MM.1S (cell line): Measurements from ENCODE around the gene CCDC124.

Experiments used
- DNase-seq: peaks from one replicate; pipeline ENCODE4 v3.0.0-alpha.2; 2015
- H2AFZ ChIP-seq: fragments of 300-600 bp; sonication (generic); 2 replicates; pipeline ENCODE4 v1.6.0; 2016; ENCODE audit warnings: antibody characterized with exemption, low read length
- H3F3A ChIP-seq: fragments of 300-600 bp; sonication (generic); 2 replicates; pipeline ENCODE4 v1.6.1; 2016; ENCODE audit warnings: mild to moderate bottlenecking, antibody characterized with exemption, low read length, moderate library complexity, mixed read lengths; ENCODE audit not compliant: insufficient read depth
- H3K27ac ChIP-seq: fragments of 300-600 bp; sonication (generic); 2 replicates; pipeline ENCODE4 v1.5.1; 2016; ENCODE audit warnings: mild to moderate bottlenecking, low read length
- H3K27me3 ChIP-seq: fragments of 300-600 bp; sonication (generic); replicated peaks from 2 replicates; pipeline ENCODE4 v1.6.0; 2016; ENCODE audit warnings: low read length; ENCODE audit not compliant: insufficient read depth
- H3K36me3 ChIP-seq: fragments of 300-600 bp; sonication (generic); replicated peaks from 2 replicates; pipeline ENCODE4 v1.6.1; 2016; ENCODE audit warnings: mild to moderate bottlenecking, low read length, mixed read lengths; ENCODE audit not compliant: insufficient read depth
- H3K4me1 ChIP-seq: fragments of 300-600 bp; sonication (generic); 2 replicates; pipeline ENCODE4 v1.6.1; 2016; ENCODE audit warnings: low read length, mixed read lengths
- H3K4me2 ChIP-seq: fragments of 300-600 bp; sonication (generic); 2 replicates; pipeline ENCODE4 v1.6.0; 2016; ENCODE audit warnings: low read depth, low read length
- H3K4me3 ChIP-seq: fragments of 300-600 bp; sonication (generic); 2 replicates; pipeline ENCODE4 v1.5.1; 2016; ENCODE audit warnings: low read length, mixed read lengths
- H3K79me2 ChIP-seq: fragments of 300-600 bp; sonication (generic); 2 replicates; pipeline ENCODE4 v1.6.1; 2016; ENCODE audit warnings: mixed run types, low read length, mixed read lengths
- H3K9ac ChIP-seq: fragments of 300-600 bp; sonication (generic); 2 replicates; pipeline ENCODE4 v1.6.1; 2016; ENCODE audit warnings: low read length, mixed read lengths
- H3K9me2 ChIP-seq: fragments of 300-600 bp; sonication (generic); replicated peaks from 2 replicates; pipeline ENCODE4 v1.6.1; 2016; ENCODE audit warnings: mild to moderate bottlenecking, low read length, mixed read lengths; ENCODE audit not compliant: insufficient read depth
- H3K9me3 ChIP-seq: fragments of 300-600 bp; sonication (generic); replicated peaks from 2 replicates; pipeline ENCODE4 v1.6.1; 2016; ENCODE audit warnings: mild to moderate bottlenecking, low read length, mixed read lengths; ENCODE audit not compliant: insufficient read depth
- H4K20me1 ChIP-seq: fragments of 300-600 bp; sonication (generic); 2 replicates; pipeline ENCODE4 v1.6.1; 2016; ENCODE audit warnings: mild to moderate bottlenecking, low read length, moderate library complexity, mixed read lengths; ENCODE audit not compliant: insufficient read depth
- CTCF ChIP-seq: fragments of 300-600 bp; sonication (generic); IDR thresholded peaks from 2 replicates; pipeline ENCODE4 v1.5.1; 2016; ENCODE audit warnings: antibody characterized with exemption, low read length, mixed read lengths
- EZH2 ChIP-seq: fragments of 300-600 bp; sonication (generic); optimal IDR thresholded peaks from 2 replicates; pipeline ENCODE3; 2017; ENCODE audit warnings: low read depth, mild to moderate bottlenecking, antibody characterized with exemption, low read length, mixed read lengths
- EZH2phosphoT487 ChIP-seq: fragments of 300-600 bp; sonication (generic); IDR thresholded peaks from 2 replicates; pipeline ENCODE4 v1.6.1; 2018; ENCODE audit warnings: antibody characterized with exemption, low read length

Gene CCDC124

GRCh38 chr19:17993076-17993813 is 60.4 kb downstream of the CCDC124 start:
- H3K27me3 ChIP-seq, result peaks cover 90% of the 10 kb centered on the region
- no peaks in the 10 kb centered on the region for H3K79me2 ChIP-seq
- H3K27ac ChIP-seq, result no peak overlapping the region
- H3F3A ChIP-seq, result no peaks in the 10 kb centered on the region
- H3K9ac ChIP-seq, result no peak overlapping the region
- no peaks in the 10 kb centered on the region for H3K36me3 ChIP-seq
- H2AFZ ChIP-seq, result no peak overlapping the region
- no peaks in the 10 kb centered on the region for H3K4me1 ChIP-seq
- no peaks in the 10 kb centered on the region for H4K20me1 ChIP-seq
- DNase-seq, result no peak
- no peak overlapping the region for H3K4me3 ChIP-seq
- H3K9me3 ChIP-seq, result no peaks in the 10 kb centered on the region
- no peaks in the 10 kb centered on the region for H3K9me2 ChIP-seq
- TF ChIP-seq CTCF, result no peak
- no peak for TF ChIP-seq EZH2phosphoT487
- no peak for TF ChIP-seq EZH2
- no peak overlapping the region for H3K4me2 ChIP-seq
